GM18868 (cell line): ENCODE measurements around the gene RCAN1.

Experiments
- ATAC-seq: cut with Tn5 transposase; IDR thresholded peaks from one replicate; pipeline ENCODE4 v1.9.1; 2021; ENCODE audit warnings: mild to moderate bottlenecking, moderate library complexity; ENCODE audit not compliant: unreplicated experiment

RCAN1 gene

DNA sequence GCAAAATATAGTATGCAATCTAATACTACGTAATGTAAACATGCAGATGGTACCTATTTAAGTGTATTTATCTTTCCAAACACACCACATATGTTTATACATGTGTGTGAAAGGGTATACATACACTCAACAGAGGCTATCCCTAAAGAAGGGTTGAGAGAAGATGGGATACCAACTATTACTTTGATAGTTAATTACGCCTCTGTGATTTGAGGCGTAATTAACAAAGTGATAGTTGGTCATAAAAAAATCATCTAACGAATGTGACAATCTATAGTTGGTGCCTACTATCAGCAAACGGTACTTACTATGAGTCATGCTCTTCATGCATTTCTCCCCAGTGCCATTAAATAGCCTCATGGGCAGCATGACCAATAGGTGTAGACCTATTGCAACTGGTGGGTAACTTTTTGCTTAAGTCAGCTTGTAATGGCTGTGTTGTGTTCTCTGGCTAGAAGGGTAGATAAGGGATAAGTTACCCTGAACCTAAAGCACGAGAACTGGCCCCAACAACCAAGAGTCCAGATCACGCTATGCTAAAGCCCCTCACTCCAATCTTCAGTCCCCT, 15.3 kb downstream of the RCAN1 start:
- no peak for ATAC-seq

GRCh38 chr21:34598931-34599400, 15.9 kb downstream of the RCAN1 start:
- ATAC-seq, result no peak

DNA sequence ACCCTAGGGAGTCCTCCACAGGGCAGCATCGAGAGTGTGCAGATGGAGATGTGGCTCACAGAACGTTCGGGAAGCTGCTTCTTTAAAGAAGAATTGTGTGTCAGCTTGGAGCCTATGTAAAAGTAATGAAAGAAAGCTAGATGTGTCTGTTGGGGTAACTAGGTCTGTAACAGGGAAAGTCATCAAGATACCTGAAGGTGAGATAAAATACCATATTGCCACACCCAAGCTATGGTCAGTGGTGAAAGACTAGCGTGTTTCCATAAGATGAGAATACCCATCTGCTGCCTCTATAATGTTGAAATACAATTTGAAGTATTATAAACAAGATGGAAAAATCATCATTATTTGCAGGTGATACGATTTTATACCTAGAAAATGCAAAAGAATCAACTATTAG, 17.5 kb downstream of the RCAN1 start:
- ATAC-seq, result no peak

- ATAC-seq, result no peak
Observed at GRCh38 chr21:34596561-34597271, 18.2 kb downstream of the RCAN1 start.

- ATAC-seq, result no peak
Observed at GRCh38 chr21:34595457-34595856, 19.5 kb downstream of the RCAN1 start.

GRCh38 chr21:34594566-34595234, 20.2 kb downstream of the RCAN1 start:
- no peak for ATAC-seq

- ATAC-seq, result no peak
Observed at GRCh38 chr21:34593954-34594531, 20.9 kb downstream of the RCAN1 start.

GRCh38 chr21:34593423-34593822, 21.5 kb downstream of the RCAN1 start:
- ATAC-seq, result no peak

- no peak for ATAC-seq
Observed at GRCh38 chr21:34592120-34592955, 22.6 kb downstream of the RCAN1 start.

DNA sequence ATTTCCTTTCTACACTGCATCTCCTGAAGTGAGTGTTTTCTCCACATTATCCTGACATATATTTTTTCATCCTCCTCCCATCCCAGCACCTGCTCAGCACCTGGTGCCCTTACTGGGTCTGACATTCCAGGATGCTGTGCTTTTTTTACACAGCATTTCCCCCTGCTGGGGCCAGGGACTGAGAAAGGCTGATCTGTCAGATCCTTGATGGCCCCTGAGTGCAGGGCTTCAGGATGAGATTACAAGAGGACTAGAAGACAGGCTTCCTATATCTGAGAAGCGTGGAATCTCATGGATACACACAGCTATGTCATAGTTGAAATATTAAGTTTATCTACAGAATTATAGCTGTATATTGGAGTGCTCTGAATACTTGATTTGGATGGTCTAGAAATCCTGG, 24.4 kb downstream of the RCAN1 start:
- no peak for ATAC-seq

GRCh38 chr21:34589511-34590282, 25.2 kb downstream of the RCAN1 start:
- no peak for ATAC-seq

- ATAC-seq, result no peak
Observed at GRCh38 chr21:34583926-34584563, 30.9 kb downstream of the RCAN1 start.

- ATAC-seq, result peak; percentile 76
Observed at GRCh38 chr21:34582506-34583150, 32.3 kb downstream of the RCAN1 start.

DNA sequence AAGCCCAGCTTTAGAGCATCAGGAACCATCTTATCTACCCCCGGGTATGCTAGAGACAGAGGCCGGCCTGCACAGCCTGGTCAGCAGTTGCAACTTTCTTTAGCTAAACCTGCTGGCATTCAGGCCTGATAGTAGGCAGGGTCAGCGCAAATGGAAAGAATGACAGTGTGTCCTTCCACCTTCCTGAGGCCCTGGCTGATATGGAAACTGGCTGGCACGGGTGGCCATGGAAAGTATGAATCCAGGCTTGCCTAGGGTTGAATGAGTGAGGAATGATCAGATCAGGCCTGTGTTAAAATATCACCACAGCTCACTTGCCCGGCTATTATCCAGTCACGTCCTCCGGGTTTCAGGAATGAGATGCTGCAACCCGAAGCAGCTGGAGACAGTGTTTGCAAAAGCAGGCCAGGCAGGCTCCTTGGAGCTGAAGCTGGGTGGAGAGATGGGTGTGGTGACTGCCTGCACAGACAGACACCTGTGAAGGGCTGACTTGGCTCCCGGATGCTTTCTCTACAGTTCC, 34.7 kb downstream of the RCAN1 start:
- ATAC-seq, result no peak

DNA sequence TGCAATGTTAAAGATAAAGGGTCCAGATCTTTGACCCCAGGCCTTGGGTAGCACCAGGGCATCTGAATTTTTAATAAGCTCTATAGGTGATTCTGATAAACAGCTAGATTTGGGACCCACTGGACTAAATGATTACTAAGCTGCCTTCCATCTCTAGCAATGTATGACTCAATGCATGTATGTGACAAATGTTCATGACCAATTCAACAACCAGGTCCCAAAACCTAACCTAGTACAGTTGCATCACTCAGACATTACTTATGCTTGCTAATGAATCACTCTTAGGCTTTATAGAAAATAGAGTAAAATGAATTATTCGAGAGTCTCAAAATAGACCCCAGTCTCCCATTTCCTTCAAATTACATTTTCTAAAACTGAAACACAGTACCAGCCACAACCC, 35.5 kb downstream of the RCAN1 start:
- no peak for ATAC-seq

- no peak for ATAC-seq
Observed at GRCh38 chr21:34576041-34576511, 38.8 kb downstream of the RCAN1 start.

DNA sequence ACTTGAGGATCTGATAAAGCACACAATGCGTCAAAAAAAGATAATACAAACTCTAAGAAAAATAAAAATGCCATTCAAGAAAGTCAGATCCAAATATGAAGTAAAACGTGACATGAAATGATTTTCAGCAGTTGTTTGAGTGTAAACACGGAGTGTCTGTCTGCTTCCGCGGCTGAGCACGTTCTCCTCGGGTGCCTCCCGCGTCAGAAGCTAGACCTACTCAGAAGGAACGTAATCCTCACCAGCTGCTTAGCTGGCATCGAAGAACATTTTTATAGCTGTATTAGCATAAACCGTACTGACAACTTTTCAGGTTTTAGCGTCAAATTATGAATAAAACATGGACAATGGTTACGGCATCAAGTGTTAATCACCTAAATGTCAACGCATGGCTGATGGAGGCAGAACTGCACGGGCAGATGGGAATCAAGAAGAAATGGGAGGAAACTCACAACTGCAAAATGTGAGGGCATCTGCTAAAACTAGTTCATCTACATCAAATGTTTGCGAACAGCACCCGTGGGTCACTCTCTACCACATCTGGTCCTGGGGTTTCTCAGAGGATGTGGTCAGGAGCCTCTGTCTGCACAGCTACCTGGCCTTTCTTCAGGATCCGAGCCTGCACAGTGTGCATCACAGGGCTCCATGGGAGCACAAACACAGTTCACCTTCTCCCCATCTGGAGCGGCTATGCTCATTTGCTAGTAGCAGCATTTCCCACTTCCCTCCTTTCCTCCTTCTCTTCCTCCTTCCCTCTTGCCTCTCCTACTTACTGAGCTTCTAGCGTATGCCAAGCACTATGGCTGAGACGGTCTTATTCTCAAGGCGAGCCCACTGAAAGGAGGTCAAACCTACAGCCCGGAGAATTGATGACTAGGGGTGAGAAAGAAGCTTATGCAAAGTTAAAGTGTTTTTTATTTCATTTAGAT, 40.0 kb downstream of the RCAN1 start:
- no peak for ATAC-seq

GRCh38 chr21:34571994-34572393, 42.9 kb downstream of the RCAN1 start:
- no peak for ATAC-seq
